GM21447 (cell line): Measurements from ENCODE around the gene GAREM1.
A peak's percentile ranks its signal among the peaks of the same experiment; 100 is the strongest.
"Not testable (repeated sequence)": the region's sequence is repeated elsewhere in the genome, so short reads cannot be mapped to it uniquely, and the experiment has no call there.

Experiments
- ATAC-seq: cut with Tn5 transposase; IDR thresholded peaks from one replicate; pipeline ENCODE4 v1.9.1; 2021; ENCODE audit not compliant: unreplicated experiment

Gene GAREM1

GRCh38 chr18:32296851-32297250 lies 173.8 kb downstream of the GAREM1 start:
- ATAC-seq = no peak

- ATAC-seq = no peak
These were observed 175.1 kb downstream of the GAREM1 start for GRCh38 chr18:32295604-32296003.

GRCh38 chr18:32293107-32293506 lies 177.6 kb downstream of the GAREM1 start:
- ATAC-seq = no peak

- not testable (repeated sequence) for ATAC-seq
These were observed 179.1 kb downstream of the GAREM1 start for GRCh38 chr18:32291623-32292022.

- no peak for ATAC-seq
These were observed 179.9 kb downstream of the GAREM1 start for GRCh38 chr18:32290810-32291209.

GRCh38 chr18:32289483-32290075 lies 181.1 kb downstream of the GAREM1 start:
- ATAC-seq = no peak

GRCh38 chr18:32287873-32288272 lies 182.8 kb downstream of the GAREM1 start:
- ATAC-seq = no peak

GRCh38 chr18:32287249-32287648 lies 183.4 kb downstream of the GAREM1 start:
- ATAC-seq = no peak

GRCh38 chr18:32286749-32287148 lies 183.9 kb downstream of the GAREM1 start:
- no peak for ATAC-seq

GRCh38 chr18:32284284-32284683 lies 186.4 kb downstream of the GAREM1 start:
- ATAC-seq = no peak

- no peak for ATAC-seq
These were observed 189.8 kb downstream of the GAREM1 start for GRCh38 chr18:32280911-32281310.

- ATAC-seq = no peak
These were observed 190.4 kb downstream of the GAREM1 start for GRCh38 chr18:32280188-32280783.

- no peak for ATAC-seq
These were observed 192.4 kb downstream of the GAREM1 start for GRCh38 chr18:32278177-32278799.

GRCh38 chr18:32277549-32277948 lies 193.1 kb downstream of the GAREM1 start:
- ATAC-seq = no peak

- no peak for ATAC-seq
These were observed 193.8 kb downstream of the GAREM1 start for GRCh38 chr18:32276906-32277305.

GRCh38 chr18:32276256-32276655 lies 194.4 kb downstream of the GAREM1 start:
- no peak for ATAC-seq

GRCh38 chr18:32275221-32275620 lies 195.5 kb downstream of the GAREM1 start:
- no peak for ATAC-seq

- ATAC-seq = no peak
These were observed 196.4 kb downstream of the GAREM1 start for GRCh38 chr18:32274307-32274706.

GRCh38 chr18:32271672-32272208 lies 198.9 kb downstream of the GAREM1 start:
- peak; percentile 71 for ATAC-seq

- ATAC-seq = no peak
These were observed 200.3 kb downstream of the GAREM1 start for GRCh38 chr18:32270341-32270740.

- ATAC-seq = no peak
These were observed 203.2 kb downstream of the GAREM1 start for GRCh38 chr18:32267463-32267862.

- no peak for ATAC-seq
These were observed 206.3 kb downstream of the GAREM1 start for GRCh38 chr18:32264401-32264800.
